Measurements from ENCODE around the gene WFIKKN1.

WFIKKN1 gene

DNA sequence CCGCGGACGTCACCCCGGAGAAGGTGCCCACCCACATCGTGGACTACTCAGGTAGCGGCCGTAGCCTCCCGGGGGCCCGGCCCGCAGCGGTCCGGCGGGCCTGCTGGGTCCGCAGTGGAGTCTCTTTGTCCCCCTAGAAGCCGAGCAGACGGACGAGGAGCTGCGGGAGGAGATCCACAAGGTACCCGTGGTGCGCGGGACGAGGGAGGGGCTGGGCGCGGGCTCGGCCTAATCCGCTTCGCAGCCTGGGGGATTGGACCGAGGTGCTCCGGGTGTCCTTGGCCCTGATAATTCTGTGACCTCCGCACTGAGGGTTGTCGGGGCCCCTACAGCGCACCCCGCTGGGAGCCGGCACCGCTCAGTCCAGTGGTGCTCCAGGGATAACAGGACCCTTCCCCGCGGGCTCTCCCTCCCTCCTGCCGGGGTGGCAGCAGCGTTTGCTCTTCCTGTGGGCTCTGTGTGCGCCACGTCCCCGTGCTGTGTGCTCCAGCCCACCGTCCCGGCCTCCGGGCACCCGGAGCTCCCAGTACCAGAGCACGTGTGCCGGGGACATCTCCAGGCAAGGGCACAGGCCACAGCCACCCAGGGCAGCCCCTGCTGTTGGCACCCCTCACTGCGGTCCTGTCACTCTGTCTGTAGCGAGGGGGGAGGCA, 37.9 kb downstream of the WFIKKN1 start:
- WGBS, result 13% methylated on average over 50 of the region's 50 CpGs
- Histone ChIP-seq H2AFZ (ENCODE audit: low read depth, low read length) (peak overlapping the region; percentile 18), H2AK5ac (ENCODE audit: low read length, severe bottlenecking) (no peak overlapping the region), H2BK12ac (ENCODE audit: low read length in 2 of 2) (peak overlapping the region in 1 of 2 experiments; percentile 31), H3K4ac (ENCODE audit: low read depth in 1 of 2, low read length in 2 of 2) (peak overlapping the region; percentile 80 to 97), H4K91ac (ENCODE audit: low read length) (peak overlapping the region; percentile 88), H2BK15ac (ENCODE audit: low read depth, poor library complexity, severe bottlenecking) (peak overlapping the region; percentile 54), H3K14ac (ENCODE audit: low read length in 2 of 2) (peak overlapping the region; percentile 78 to 89), H3K27ac (ENCODE audit: low read length, poor library complexity, severe bottlenecking) (no peak overlapping the region), H3K36me3 (ENCODE audit: control insufficient read depth in 1 of 2, insufficient read depth in 2 of 2, low read depth in 1 of 2, low read length in 2 of 2) (peaks cover 43 to 59% of the 10 kb centered on the region in 2 experiments), H3K4me3 (ENCODE audit: insufficient read depth in 1 of 2, low read depth in 1 of 2, low read length in 2 of 2) (peak overlapping the region; percentile 86 to 98), H3K23ac (ENCODE audit: low read length in 2 of 2) (peak overlapping the region in 1 of 2 experiments; percentile 89), H3K9me3 (ENCODE audit: control insufficient read depth, low read length) (no peaks in the 10 kb centered on the region), H2BK120ac (ENCODE audit: low read depth, low read length) (peak overlapping the region; percentile 62), H3K4me1 (ENCODE audit: control insufficient read depth, insufficient read depth, low read depth, low read length) (peaks cover 22% of the 10 kb centered on the region), H3K79me1 (replicated peaks; ENCODE audit: low read length, poor library complexity, severe bottlenecking) (peaks cover 23% of the 10 kb centered on the region), H3K27me3 (ENCODE audit: control insufficient read depth in 1 of 2, insufficient read depth in 1 of 2, low read length in 2 of 2) (no peaks in the 10 kb centered on the region), H3K18ac (ENCODE audit: low read depth in 1 of 2, low read length in 2 of 2) (peak overlapping the region; percentile 84 to 94), H4K8ac (ENCODE audit: low read length) (peak overlapping the region; percentile 27), H3K4me2 (ENCODE audit: low read length, poor library complexity, severe bottlenecking) (peak overlapping the region; percentile 84), H2BK5ac (ENCODE audit: low read depth, low read length, poor library complexity, severe bottlenecking) (no peak overlapping the region), H3K9ac (ENCODE audit: low read length) (peak overlapping the region; percentile 91)
- no peak for DNase-seq

DNA sequence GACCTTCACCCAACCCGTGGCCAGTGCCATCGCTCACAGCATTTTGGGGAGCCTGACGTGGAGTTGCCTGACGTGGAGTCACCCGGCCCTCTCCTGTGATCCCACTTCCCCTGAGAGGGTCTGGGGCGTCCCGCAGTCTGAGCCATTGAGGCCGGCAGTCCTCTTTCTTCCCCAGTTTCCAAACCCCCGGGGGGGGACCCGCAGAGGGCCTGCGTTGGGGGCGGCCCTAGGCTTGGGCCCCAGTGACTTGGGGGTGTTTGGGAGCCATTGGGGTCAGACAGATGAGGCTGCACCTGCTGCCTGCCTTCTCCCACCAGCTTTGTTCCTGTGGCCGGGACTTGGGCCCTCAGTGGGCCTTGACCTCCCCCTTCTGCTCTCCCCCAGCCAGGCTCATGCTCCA, 38.9 kb downstream of the WFIKKN1 start:
- DNase-seq, result no peak

DNA sequence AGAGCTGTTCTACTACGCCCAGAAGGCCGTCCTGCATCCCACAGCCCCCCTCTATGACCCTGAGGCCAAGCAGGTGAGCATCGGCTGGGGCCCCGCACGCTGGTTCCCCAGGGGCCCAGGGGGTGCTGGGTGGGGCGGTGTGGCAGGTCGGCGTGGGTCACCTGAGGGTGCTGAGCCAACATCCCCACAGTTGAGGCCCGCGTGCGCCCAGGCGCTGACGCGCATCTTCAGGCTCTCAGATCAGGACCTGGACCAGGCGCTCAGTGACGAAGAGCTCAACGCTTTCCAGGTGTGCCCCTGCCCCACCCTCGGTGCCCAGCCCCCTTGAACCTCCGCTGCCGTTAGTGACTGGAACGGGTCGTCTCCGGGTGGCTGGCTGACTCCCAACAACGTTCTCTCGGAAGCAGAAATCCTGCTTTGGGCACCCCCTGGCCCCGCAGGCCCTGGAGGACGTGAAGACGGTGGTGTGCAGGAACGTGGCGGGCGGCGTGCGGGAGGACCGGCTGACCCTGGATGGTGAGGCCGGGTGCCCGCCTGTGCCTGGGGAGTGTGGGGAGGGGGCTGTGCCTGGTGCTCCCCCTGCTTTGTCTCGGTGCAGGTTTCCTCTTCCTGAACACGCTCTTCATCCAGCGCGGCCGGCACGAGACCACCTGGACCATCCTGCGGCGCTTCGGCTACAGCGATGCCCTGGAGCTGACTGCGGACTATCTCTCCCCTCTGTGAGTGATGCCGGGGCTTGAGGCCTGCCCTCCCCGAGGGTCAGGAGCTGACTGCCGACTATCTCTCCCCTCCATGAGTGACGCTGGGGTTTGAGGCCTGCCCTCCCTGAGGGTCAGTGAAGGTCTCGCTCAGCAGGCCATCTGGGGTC, 39.9 kb downstream of the WFIKKN1 start:
- no peak overlapping the region for H3K9ac ChIP-seq (ENCODE audit: low read length)
- H3K4ac ChIP-seq (ENCODE audit: low read depth in 1 of 2, low read length in 2 of 2), result no peak overlapping the region
- no peak overlapping the region for H3K18ac ChIP-seq (ENCODE audit: low read depth in 1 of 2, low read length in 2 of 2)
- H2BK15ac ChIP-seq (ENCODE audit: low read depth, poor library complexity, severe bottlenecking), result no peak overlapping the region
- no peak overlapping the region for H2BK12ac ChIP-seq (ENCODE audit: low read length in 2 of 2)
- no peak overlapping the region for H3K27ac ChIP-seq (ENCODE audit: low read length, poor library complexity, severe bottlenecking)
- WGBS, result 96% methylated on average over 48 of the region's 52 CpGs
- DNase-seq, result no peak
- H3K23ac ChIP-seq (ENCODE audit: low read length in 2 of 2), result no peak overlapping the region
- peaks cover 33% of the 10 kb centered on the region for H3K4me1 ChIP-seq (ENCODE audit: control insufficient read depth, insufficient read depth, low read depth, low read length)
- no peak overlapping the region for H2AFZ ChIP-seq (ENCODE audit: low read depth, low read length)
- no peak overlapping the region for H3K14ac ChIP-seq (ENCODE audit: low read length in 2 of 2)
- H3K4me3 ChIP-seq (ENCODE audit: insufficient read depth in 1 of 2, low read depth in 1 of 2, low read length in 2 of 2), result no peak overlapping the region
- no peak overlapping the region for H4K8ac ChIP-seq (ENCODE audit: low read length)
- H3K36me3 ChIP-seq (ENCODE audit: control insufficient read depth in 1 of 2, insufficient read depth in 2 of 2, low read depth in 1 of 2, low read length in 2 of 2), result peaks cover 43 to 68% of the 10 kb centered on the region in 2 experiments
- no peak overlapping the region for H3K4me2 ChIP-seq (ENCODE audit: low read length, poor library complexity, severe bottlenecking)
- no peak overlapping the region for H4K91ac ChIP-seq (ENCODE audit: low read length)
- H2BK5ac ChIP-seq (ENCODE audit: low read depth, low read length, poor library complexity, severe bottlenecking), result no peak overlapping the region
- no peaks in the 10 kb centered on the region for H3K9me3 ChIP-seq (ENCODE audit: control insufficient read depth, low read length)
- no peak overlapping the region for H2BK120ac ChIP-seq (ENCODE audit: low read depth, low read length)
- peaks cover 23% of the 10 kb centered on the region for H3K79me1 ChIP-seq (replicated peaks; ENCODE audit: low read length, poor library complexity, severe bottlenecking)
- H3K27me3 ChIP-seq (ENCODE audit: control insufficient read depth in 1 of 2, insufficient read depth in 1 of 2, low read length in 2 of 2), result no peaks in the 10 kb centered on the region
- no peak overlapping the region for H2AK5ac ChIP-seq (ENCODE audit: low read length, severe bottlenecking)

More for the DNA sequence above, 38.9 kb downstream of the WFIKKN1 start:
- no peak overlapping the region for H4K8ac ChIP-seq (ENCODE audit: low read length)
- H2BK120ac ChIP-seq (ENCODE audit: low read depth, low read length), result no peak overlapping the region
- no peaks in the 10 kb centered on the region for H3K27me3 ChIP-seq (ENCODE audit: control insufficient read depth in 1 of 2, insufficient read depth in 1 of 2, low read length in 2 of 2)
- peak overlapping the region in 1 of 2 experiments; percentile 38 for H3K23ac ChIP-seq (ENCODE audit: low read length in 2 of 2)
- no peak overlapping the region for H2AK5ac ChIP-seq (ENCODE audit: low read length, severe bottlenecking)
- peaks cover 43 to 68% of the 10 kb centered on the region in 2 experiments for H3K36me3 ChIP-seq (ENCODE audit: control insufficient read depth in 1 of 2, insufficient read depth in 2 of 2, low read depth in 1 of 2, low read length in 2 of 2)
- H3K27ac ChIP-seq (ENCODE audit: low read length, poor library complexity, severe bottlenecking), result no peak overlapping the region
- no peak overlapping the region for H4K91ac ChIP-seq (ENCODE audit: low read length)
- peaks cover 22% of the 10 kb centered on the region for H3K4me1 ChIP-seq (ENCODE audit: control insufficient read depth, insufficient read depth, low read depth, low read length)
- H2AFZ ChIP-seq (ENCODE audit: low read depth, low read length), result no peak overlapping the region
- no peaks in the 10 kb centered on the region for H3K9me3 ChIP-seq (ENCODE audit: control insufficient read depth, low read length)
- H2BK5ac ChIP-seq (ENCODE audit: low read depth, low read length, poor library complexity, severe bottlenecking), result no peak overlapping the region
- H2BK12ac ChIP-seq (ENCODE audit: low read length in 2 of 2), result no peak overlapping the region
- H3K4ac ChIP-seq (ENCODE audit: low read depth in 1 of 2, low read length in 2 of 2), result no peak overlapping the region
- H3K4me2 ChIP-seq (ENCODE audit: low read length, poor library complexity, severe bottlenecking), result no peak overlapping the region
- peaks cover 23% of the 10 kb centered on the region for H3K79me1 ChIP-seq (replicated peaks; ENCODE audit: low read length, poor library complexity, severe bottlenecking)
- no peak overlapping the region for H3K9ac ChIP-seq (ENCODE audit: low read length)
- H3K18ac ChIP-seq (ENCODE audit: low read depth in 1 of 2, low read length in 2 of 2), result no peak overlapping the region
- no peak overlapping the region for H3K14ac ChIP-seq (ENCODE audit: low read length in 2 of 2)
- H2BK15ac ChIP-seq (ENCODE audit: low read depth, poor library complexity, severe bottlenecking), result no peak overlapping the region
- peak overlapping the region in 1 of 2 experiments; percentile 12 for H3K4me3 ChIP-seq (ENCODE audit: insufficient read depth in 1 of 2, low read depth in 1 of 2, low read length in 2 of 2)
- 98% methylated on average over 13 of the region's 13 CpGs for WGBS
